ENCODE results near the gene PRR12. TPM values are rescaled to one million over a fixed set of nuclear protein-coding genes. Genes with fewer than 3 reads are reported as not detected.
A peak's percentile ranks its signal among the peaks of the same experiment; 100 is the strongest.

PRR12 gene
- total RNA-seq, 1 donor from 2014 or later: 58.5 TPM

GRCh38 chr19:49590071-49590970 is 661 bp upstream of the PRR12 start:
- TF ChIP-seq CTCF (IDR thresholded peaks at IDR 0.05; ENCODE audit: unreplicated experiment): no peak
- Mint-ChIP-seq H3K4me1 (peaks cover 20% of the 10 kb centered on the region), H3K27me3 (ENCODE audit: low read depth) (no peaks in the 10 kb centered on the region), H3K36me3 (no peaks in the 10 kb centered on the region), H3K27ac (peak overlapping the region; percentile 95), H3K9me3 (no peaks in the 10 kb centered on the region), H3K4me3 (peak overlapping the region; percentile 86)
- DNase-seq (ENCODE audit: low spot score in 2 of 2, unreplicated experiment in 2 of 2): peak; percentile 90 to 96

GRCh38 chr19:49591731-49592485 is 926 bp downstream of the PRR12 start:
- DNase-seq (ENCODE audit: low spot score in 2 of 2, unreplicated experiment in 2 of 2): peak; percentile 25 to 63
- peak overlapping the region; percentile 86 for H3K4me3 Mint-ChIP-seq
- no peaks in the 10 kb centered on the region for H3K27me3 Mint-ChIP-seq (ENCODE audit: low read depth)
- H3K4me1 Mint-ChIP-seq: peaks cover 20% of the 10 kb centered on the region
- no peaks in the 10 kb centered on the region for H3K9me3 Mint-ChIP-seq
- no peak for TF ChIP-seq CTCF (IDR thresholded peaks at IDR 0.05; ENCODE audit: unreplicated experiment)
- peak overlapping the region; percentile 91 for H3K27ac Mint-ChIP-seq
- no peaks in the 10 kb centered on the region for H3K36me3 Mint-ChIP-seq

GRCh38 chr19:49592486-49593232 is 1.7 kb downstream of the PRR12 start:
- Mint-ChIP-seq H3K9me3 (no peaks in the 10 kb centered on the region), H3K4me1 (peaks cover 20% of the 10 kb centered on the region), H3K36me3 (no peaks in the 10 kb centered on the region), H3K4me3 (peak overlapping the region; percentile 86), H3K27ac (peak overlapping the region; percentile 91), H3K27me3 (ENCODE audit: low read depth) (no peaks in the 10 kb centered on the region)
- no peak for TF ChIP-seq CTCF (IDR thresholded peaks at IDR 0.05; ENCODE audit: unreplicated experiment)
- peak in 1 of 2 experiments; percentile 42 for DNase-seq (ENCODE audit: low spot score in 2 of 2, unreplicated experiment in 2 of 2)

- peak overlapping the region; percentile 91 for H3K27ac Mint-ChIP-seq
- H3K4me3 Mint-ChIP-seq: peak overlapping the region; percentile 86
- H3K27me3 Mint-ChIP-seq (ENCODE audit: low read depth): no peaks in the 10 kb centered on the region
- H3K9me3 Mint-ChIP-seq: no peaks in the 10 kb centered on the region
- peaks cover 20% of the 10 kb centered on the region for H3K4me1 Mint-ChIP-seq
- no peak for TF ChIP-seq CTCF (IDR thresholded peaks at IDR 0.05; ENCODE audit: unreplicated experiment)
- H3K36me3 Mint-ChIP-seq: no peaks in the 10 kb centered on the region
- DNase-seq (ENCODE audit: low spot score in 2 of 2, unreplicated experiment in 2 of 2): peak; percentile 89 to 91
These were observed 2.5 kb downstream of the PRR12 start for GRCh38 chr19:49593233-49594113.

Measured in mesothelial cell of epicardium (in vitro differentiated cells).